ENCODE measurements around the gene MRPL46. TPM values are rescaled to one million over a fixed set of nuclear protein-coding genes. Genes with fewer than 3 reads are reported as not detected.

The MRPL46 gene
- polyA plus RNA-seq, 1 donor, result 28.6 TPM

DNA sequence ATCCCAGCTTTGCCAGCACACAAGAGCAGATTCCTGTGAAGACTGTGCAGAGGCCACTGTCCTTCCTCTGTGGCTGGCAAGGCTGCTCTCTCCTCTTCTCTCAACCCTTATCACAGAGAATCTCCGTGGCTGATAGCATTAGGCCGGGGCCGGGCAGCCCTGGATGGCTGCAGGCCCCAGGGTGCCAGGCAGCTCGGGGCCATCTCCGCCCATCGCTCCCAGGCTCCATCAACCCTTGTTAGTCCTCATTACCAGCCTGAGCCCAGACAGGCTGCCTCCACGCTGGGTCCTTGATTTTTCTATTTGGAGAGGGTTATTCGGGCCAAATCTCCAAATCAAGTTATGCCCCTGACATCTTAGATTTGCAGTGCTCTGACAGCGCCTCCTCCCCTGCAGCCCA, 39.1 kb downstream of the MRPL46 start:
- Histone ChIP-seq H3K4me1 (ENCODE audit: control insufficient read depth, insufficient read depth, low read length) (no peaks in the 10 kb centered on the region), H3K27me3 (ENCODE audit: control insufficient read depth, insufficient read depth, low read length) (peaks cover 2% of the 10 kb centered on the region), H3K9me3 (ENCODE audit: control insufficient read depth, low read depth, low read length) (no peaks in the 10 kb centered on the region), H3K4me3 (ENCODE audit: low read length) (no peak overlapping the region), H3K27ac (ENCODE audit: low read length) (no peak overlapping the region), H3K36me3 (ENCODE audit: control insufficient read depth, insufficient read depth, low read length) (no peaks in the 10 kb centered on the region)
- DNase-seq, result no peak
- WGBS (ENCODE audit: insufficient coverage, low lambda C conversion rate), result no CpG with 5 or more reads among the region's 9 CpGs

DNA sequence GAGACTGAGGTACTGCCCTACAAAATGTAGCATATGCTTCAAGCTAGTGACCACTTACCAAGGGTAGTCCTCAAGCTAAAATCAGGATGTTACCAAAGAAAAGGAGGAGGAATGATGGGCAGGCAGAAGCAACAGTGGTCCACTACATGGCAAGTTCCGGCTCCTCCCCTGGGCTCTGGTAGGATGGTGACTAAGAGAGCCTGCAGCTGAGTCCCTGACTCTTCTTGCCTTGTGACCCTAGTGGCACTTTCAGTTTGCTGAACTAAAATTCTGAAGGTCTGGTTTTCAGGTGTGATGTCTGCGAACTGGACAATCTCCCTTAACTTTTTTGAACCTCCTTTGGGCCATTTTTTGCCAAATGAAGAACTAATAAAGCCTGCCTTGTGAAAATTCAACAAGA, 40.9 kb downstream of the MRPL46 start:
- Histone ChIP-seq H3K27ac (ENCODE audit: low read length) (no peak overlapping the region), H3K27me3 (ENCODE audit: control insufficient read depth, insufficient read depth, low read length) (peaks cover 2% of the 10 kb centered on the region), H3K9me3 (ENCODE audit: control insufficient read depth, low read depth, low read length) (no peaks in the 10 kb centered on the region), H3K4me1 (ENCODE audit: control insufficient read depth, insufficient read depth, low read length) (no peaks in the 10 kb centered on the region), H3K36me3 (ENCODE audit: control insufficient read depth, insufficient read depth, low read length) (no peaks in the 10 kb centered on the region), H3K4me3 (ENCODE audit: low read length) (no peak overlapping the region)
- WGBS (ENCODE audit: insufficient coverage, low lambda C conversion rate), result no CpG with 5 or more reads among the region's 2 CpGs
- DNase-seq, result no peak

DNA sequence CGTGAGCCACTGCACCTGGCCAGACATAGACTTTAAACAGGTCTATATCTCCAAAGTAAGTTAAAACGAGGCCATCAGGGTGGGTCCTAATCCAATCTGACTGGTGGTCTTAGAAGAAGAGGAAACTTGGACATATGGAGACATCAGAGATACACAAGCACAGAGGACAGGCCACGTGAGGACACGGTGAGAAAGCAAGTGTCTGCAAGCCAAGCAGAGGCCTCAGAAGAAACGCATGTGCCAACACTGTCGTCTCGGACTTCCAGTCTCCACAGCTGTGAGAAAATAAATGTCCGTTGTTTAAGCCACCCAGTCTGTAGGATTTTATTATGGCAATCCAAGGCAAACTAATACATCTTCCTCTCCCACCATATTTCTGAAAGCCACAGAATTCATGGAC, 43.9 kb downstream of the MRPL46 start:
- Histone ChIP-seq H3K9me3 (ENCODE audit: control insufficient read depth, low read depth, low read length) (no peaks in the 10 kb centered on the region), H3K36me3 (ENCODE audit: control insufficient read depth, insufficient read depth, low read length) (no peaks in the 10 kb centered on the region), H3K27me3 (ENCODE audit: control insufficient read depth, insufficient read depth, low read length) (peaks cover 2% of the 10 kb centered on the region), H3K4me1 (ENCODE audit: control insufficient read depth, insufficient read depth, low read length) (no peaks in the 10 kb centered on the region), H3K27ac (ENCODE audit: low read length) (no peak overlapping the region), H3K4me3 (ENCODE audit: low read length) (no peak overlapping the region)
- WGBS (ENCODE audit: insufficient coverage, low lambda C conversion rate), result no CpG with 5 or more reads among the region's 8 CpGs
- DNase-seq, result no peak

DNA sequence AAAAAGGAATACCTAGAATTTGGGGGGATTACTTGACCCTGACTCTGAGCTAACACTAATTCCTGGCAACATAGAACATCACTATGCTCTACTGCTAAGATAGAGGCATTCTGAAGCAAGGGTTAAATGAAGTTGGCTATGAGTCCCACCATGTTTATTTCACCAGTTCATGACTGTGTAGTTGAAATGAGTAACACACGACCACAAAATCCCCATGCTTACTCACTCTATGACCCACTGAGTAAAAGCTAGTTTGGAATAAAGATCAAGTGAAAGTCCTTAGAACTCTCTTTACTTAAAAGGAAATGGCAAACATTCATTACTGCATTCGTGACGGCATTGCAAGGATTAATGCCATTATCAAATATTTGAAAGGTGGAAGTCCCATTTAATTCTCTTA, 47.4 kb downstream of the MRPL46 start:
- WGBS (ENCODE audit: insufficient coverage, low lambda C conversion rate), result no CpG with 5 or more reads among the region's 3 CpGs

More for the DNA sequence above, 47.4 kb downstream of the MRPL46 start:
- Histone ChIP-seq H3K4me1 (ENCODE audit: control insufficient read depth, insufficient read depth, low read length) (no peaks in the 10 kb centered on the region), H3K27ac (ENCODE audit: low read length) (no peak overlapping the region), H3K4me3 (ENCODE audit: low read length) (no peak overlapping the region), H3K36me3 (ENCODE audit: control insufficient read depth, insufficient read depth, low read length) (no peaks in the 10 kb centered on the region), H3K27me3 (ENCODE audit: control insufficient read depth, insufficient read depth, low read length) (no peaks in the 10 kb centered on the region), H3K9me3 (ENCODE audit: control insufficient read depth, low read depth, low read length) (no peaks in the 10 kb centered on the region)
- DNase-seq, result no peak

Other genes with a start within 250 kb of the MRPL46 start
- gene NTRK3, start 210.6 kb downstream of the MRPL46 start, polyA plus RNA-seq, result 3.1 TPM
- 40.8 TPM for gene MRPS11, start 320 bp upstream of the MRPL46 start, polyA plus RNA-seq
- gene DET1, start 79.3 kb upstream of the MRPL46 start, polyA plus RNA-seq, result 12.1 TPM
- 8.2 TPM for gene AEN, start 154.0 kb upstream of the MRPL46 start, polyA plus RNA-seq
- 4.9 TPM for gene ISG20, start 171.6 kb upstream of the MRPL46 start, polyA plus RNA-seq